Hepatocyte (in vitro differentiated cells): ENCODE results near the gene ZBTB44.

Experiments used
- CTCF ChIP-seq: fragments of 200-600 bp; sonication (generic); IDR thresholded peaks from 2 replicates; pipeline ENCODE4 v1.5.1; 2016; ENCODE audit warnings: antibody characterized with exemption, mild to moderate bottlenecking; ENCODE audit not compliant: poor library complexity
- EZH2 ChIP-seq: fragments of 200-600 bp; sonication (generic); IDR thresholded peaks from 2 replicates; pipeline ENCODE4 v1.6.1; 2016; ENCODE audit warnings: antibody characterized with exemption, mild to moderate bottlenecking, borderline replicate concordance
- EZH2phosphoT487 ChIP-seq: fragments of 200-600 bp; sonication (generic); IDR thresholded peaks from one replicate; pipeline ENCODE4 v1.6.1; 2018; ENCODE audit warnings: antibody characterized with exemption, mild to moderate bottlenecking, low read depth, moderate library complexity; ENCODE audit not compliant: unreplicated experiment, severe bottlenecking

- no peak for TF ChIP-seq EZH2
- no peak for TF ChIP-seq CTCF
- TF ChIP-seq EZH2phosphoT487, result no peak
Measured at GRCh38 chr11:130188047-130188446, 126.7 kb downstream of the ZBTB44 start.
